Activated CD8-positive, alpha-beta T cell treated with anti-CD3 and anti-CD28 coated beads for 36 hours (primary cell): ENCODE data around the gene DENND5B. TPM values are rescaled to one million over a fixed set of nuclear protein-coding genes. Genes with fewer than 3 reads are reported as not detected.

Experiments used
- ATAC-seq: fragments of 200-7000 bp; cut with Tn5 transposase; one replicate; pipeline ENCODE4 v1.10.0; 2021; ENCODE audit warnings: mild to moderate bottlenecking, moderate library complexity
- CTCF ChIA-PET: fragments of 350-600 bp; sonication (Branson Sonifier 250); formaldehyde crosslinking; loops from one replicate; lab custom pipeline; 2021; ENCODE audit warnings: antibody characterized with exemption; lab: Charles Lee
- POLR2A ChIA-PET: fragments of 350-600 bp; sonication (Branson Sonifier 250); formaldehyde crosslinking; loops from one replicate; lab custom pipeline; 2021; ENCODE audit warnings: antibody characterized with exemption; lab: Charles Lee
- DNase-seq: peaks from one replicate; pipeline ENCODE4 v3.0.0-alpha.2; 2020
- H3K27ac Mint-ChIP-seq: one replicate; pipeline ENCODE4 v1.8.0; 2021; ENCODE audit warnings: mild to moderate bottlenecking, mixed read lengths
- H3K27me3 Mint-ChIP-seq: one replicate; pipeline ENCODE4 v1.8.0; 2021; ENCODE audit warnings: mixed read lengths
- H3K36me3 Mint-ChIP-seq: one replicate; pipeline ENCODE4 v1.8.0; 2021; ENCODE audit warnings: low read depth, mixed read lengths
- H3K4me1 Mint-ChIP-seq: one replicate; pipeline ENCODE4 v1.8.0; 2021; ENCODE audit warnings: low read depth, mixed read lengths
- H3K4me3 Mint-ChIP-seq: one replicate; pipeline ENCODE4 v1.8.0; 2021; ENCODE audit warnings: mild to moderate bottlenecking, moderate library complexity, mixed read lengths
- H3K9me3 Mint-ChIP-seq: one replicate; pipeline ENCODE4 v1.8.0; 2021; ENCODE audit warnings: mixed read lengths
- intact Hi-C: fragments of 100-400 bp; cut with micrococcal nuclease; formaldehyde crosslinking; loops from one replicate; pipeline ENCODE4 v1.10.0; 2022
- total RNA-seq, 2 experiments: library from RNA; stranded (reverse); gene quantifications; one replicate each; pipeline ENCODE4 v1.2.3, GENCODE V29; 2021
- TF ChIP-seq, protein P1 (sequence below): fragments of 200-600 bp; IDR thresholded peaks from one replicate; pipeline ENCODE4 v1.8.0; 2022; ENCODE audit warnings: antibody characterized with exemption, mild to moderate bottlenecking

The DENND5B gene
- total RNA-seq, 2 experiments from 2014 or later = 0.31 to 0.43 TPM

DNA sequence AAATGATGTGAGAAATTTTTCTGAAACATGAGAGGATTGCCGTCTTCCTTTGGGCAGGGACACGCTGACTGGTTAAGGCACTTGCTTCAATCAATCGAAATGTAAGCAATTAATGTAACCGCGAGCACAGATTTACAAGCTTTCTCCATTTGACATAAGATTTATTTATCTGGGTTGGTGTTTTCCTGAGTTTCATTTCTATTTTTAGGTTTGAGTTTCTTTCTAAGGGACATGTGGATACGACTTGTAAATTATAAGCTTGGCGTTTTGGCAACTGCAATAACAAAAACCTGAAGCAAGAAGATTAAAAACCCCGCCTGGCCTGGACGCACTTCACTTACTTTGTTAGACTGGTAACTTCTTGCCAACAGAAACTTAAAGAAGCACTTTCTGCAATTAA, 244.7 kb downstream of the DENND5B start:
- DNase-seq (no peak), ATAC-seq (no peak)
- TF ChIP-seq, protein P1, sequence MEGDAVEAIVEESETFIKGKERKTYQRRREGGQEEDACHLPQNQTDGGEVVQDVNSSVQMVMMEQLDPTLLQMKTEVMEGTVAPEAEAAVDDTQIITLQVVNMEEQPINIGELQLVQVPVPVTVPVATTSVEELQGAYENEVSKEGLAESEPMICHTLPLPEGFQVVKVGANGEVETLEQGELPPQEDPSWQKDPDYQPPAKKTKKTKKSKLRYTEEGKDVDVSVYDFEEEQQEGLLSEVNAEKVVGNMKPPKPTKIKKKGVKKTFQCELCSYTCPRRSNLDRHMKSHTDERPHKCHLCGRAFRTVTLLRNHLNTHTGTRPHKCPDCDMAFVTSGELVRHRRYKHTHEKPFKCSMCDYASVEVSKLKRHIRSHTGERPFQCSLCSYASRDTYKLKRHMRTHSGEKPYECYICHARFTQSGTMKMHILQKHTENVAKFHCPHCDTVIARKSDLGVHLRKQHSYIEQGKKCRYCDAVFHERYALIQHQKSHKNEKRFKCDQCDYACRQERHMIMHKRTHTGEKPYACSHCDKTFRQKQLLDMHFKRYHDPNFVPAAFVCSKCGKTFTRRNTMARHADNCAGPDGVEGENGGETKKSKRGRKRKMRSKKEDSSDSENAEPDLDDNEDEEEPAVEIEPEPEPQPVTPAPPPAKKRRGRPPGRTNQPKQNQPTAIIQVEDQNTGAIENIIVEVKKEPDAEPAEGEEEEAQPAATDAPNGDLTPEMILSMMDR = no peak
- ChIA-PET CTCF (no interaction called here), POLR2A (no interaction called here)
- no peaks in the 10 kb centered on the region for H3K9me3 Mint-ChIP-seq
- H3K36me3 Mint-ChIP-seq = no peaks in the 10 kb centered on the region
- intact Hi-C loops = no loop called here
- no peak overlapping the region for H3K27ac Mint-ChIP-seq
- H3K27me3 Mint-ChIP-seq = peaks cover 2% of the 10 kb centered on the region
- H3K4me3 Mint-ChIP-seq = no peak overlapping the region
- no peaks in the 10 kb centered on the region for H3K4me1 Mint-ChIP-seq

DNA sequence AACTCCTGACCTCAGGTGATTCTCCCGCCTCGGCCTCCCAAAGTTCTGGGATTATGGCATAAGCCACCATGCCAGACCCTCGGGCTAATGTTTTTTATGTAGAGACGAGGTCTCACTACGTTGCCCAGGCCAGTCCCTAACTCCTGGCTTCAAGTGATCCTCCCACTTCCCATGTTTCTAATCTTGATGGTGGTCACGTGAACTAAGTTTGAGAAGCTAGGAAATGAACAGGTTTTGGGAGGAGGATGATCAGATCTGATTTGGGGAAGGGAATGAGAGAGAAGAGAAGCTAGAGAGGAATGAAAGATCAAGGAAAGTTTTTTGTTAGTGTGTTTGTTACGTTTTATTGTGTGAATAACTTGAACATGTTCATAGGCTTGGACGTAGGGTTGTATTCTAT, 247.8 kb downstream of the DENND5B start:
- intact Hi-C loops = no loop called here
- CTCF ChIA-PET = no interaction called here
- Mint-ChIP-seq H3K27ac (no peak overlapping the region), H3K27me3 (peaks cover 2% of the 10 kb centered on the region), H3K9me3 (no peaks in the 10 kb centered on the region), H3K4me3 (no peak overlapping the region), H3K4me1 (no peaks in the 10 kb centered on the region), H3K36me3 (no peaks in the 10 kb centered on the region)
- POLR2A ChIA-PET = no interaction called here
- DNase-seq (no peak), ATAC-seq (no peak)
- TF ChIP-seq, protein P1 = no peak

GRCh38 chr12:31342286-31342685, 248.7 kb downstream of the DENND5B start:
- CTCF ChIA-PET = no interaction called here
- no peaks in the 10 kb centered on the region for H3K27me3 Mint-ChIP-seq

DNA sequence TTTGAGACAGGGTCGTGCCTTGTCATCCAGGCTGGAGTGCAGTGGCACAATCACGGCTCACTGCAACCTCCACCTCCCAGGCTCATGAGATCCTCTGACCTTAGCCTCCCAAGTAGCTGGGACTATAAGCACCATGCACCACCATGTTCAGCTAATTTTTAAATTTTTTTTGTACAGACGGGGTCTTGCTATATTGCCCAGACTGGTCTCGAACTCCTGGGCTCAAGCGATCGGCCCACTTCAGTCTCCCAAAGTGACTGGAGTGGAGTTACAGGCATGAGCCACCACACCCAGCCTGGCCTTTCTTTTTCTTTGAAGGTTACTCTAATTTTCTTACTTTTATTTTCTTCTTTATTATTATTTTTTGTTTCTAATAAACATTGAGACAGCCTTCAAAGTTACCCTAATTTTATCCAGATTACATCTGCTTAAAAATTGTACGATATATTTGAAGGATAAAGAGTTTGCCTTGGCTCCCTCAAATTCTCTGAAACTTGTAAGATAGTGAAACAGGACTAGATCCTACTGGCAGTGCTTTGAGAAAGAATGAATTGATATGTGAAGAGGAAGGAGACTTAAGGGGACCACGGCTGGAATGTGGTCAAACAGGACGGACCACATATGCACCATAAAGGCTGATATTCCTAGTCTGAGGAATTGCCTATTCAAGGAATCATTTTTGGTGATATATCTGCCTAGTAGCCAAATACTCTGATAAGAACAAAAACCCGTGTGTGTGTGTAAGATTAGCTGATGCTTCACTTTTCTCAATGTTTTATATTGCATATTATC, 250.9 kb downstream of the DENND5B start:
- TF ChIP-seq, protein P1 = no peak
- ATAC-seq (no peak), DNase-seq (no peak)
- ChIA-PET CTCF (no interaction called here), POLR2A (no interaction called here)
- no peaks in the 10 kb centered on the region for H3K27me3 Mint-ChIP-seq
- intact Hi-C loops = no loop called here
- H3K4me1 Mint-ChIP-seq = no peaks in the 10 kb centered on the region
- no peak overlapping the region for H3K27ac Mint-ChIP-seq
- H3K9me3 Mint-ChIP-seq = no peaks in the 10 kb centered on the region
- no peak overlapping the region for H3K4me3 Mint-ChIP-seq
- no peaks in the 10 kb centered on the region for H3K36me3 Mint-ChIP-seq

More at GRCh38 chr12:31342286-31342685, 248.7 kb downstream of the DENND5B start:
- H3K4me1 Mint-ChIP-seq = no peaks in the 10 kb centered on the region
- H3K27ac Mint-ChIP-seq = no peak overlapping the region
- TF ChIP-seq, protein P1 = no peak
- ATAC-seq (no peak), DNase-seq (no peak)
- POLR2A ChIA-PET = no interaction called here
- H3K4me3 Mint-ChIP-seq = no peak overlapping the region
- H3K9me3 Mint-ChIP-seq = no peaks in the 10 kb centered on the region
- H3K36me3 Mint-ChIP-seq = no peaks in the 10 kb centered on the region
- intact Hi-C loops = no loop called here

DNA sequence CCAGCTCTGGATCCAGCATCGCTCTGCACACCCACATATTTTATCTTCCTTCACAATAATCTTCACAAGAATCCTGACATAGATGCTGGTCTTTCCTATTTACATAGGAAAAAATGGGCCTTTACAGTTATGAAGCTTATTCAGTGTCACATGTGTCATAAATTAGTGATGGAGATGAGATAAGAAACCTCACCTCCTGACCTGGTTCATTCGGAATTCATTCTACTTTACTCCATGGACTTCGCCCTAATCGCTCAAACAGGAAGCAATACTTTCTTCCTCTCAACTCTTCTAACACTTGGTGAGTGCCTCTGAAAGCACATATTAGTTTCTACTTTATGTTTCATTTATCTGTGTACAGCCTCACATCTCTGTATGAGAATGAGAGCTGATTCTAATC, 253.0 kb downstream of the DENND5B start:
- CTCF ChIA-PET = interaction anchor here (1.3 kb wide), 1 partner anchor 298 kb away, joined by 3 read pairs; no protein-coding TSS in a partner anchor
- no peak for ATAC-seq
- no peaks in the 10 kb centered on the region for H3K4me1 Mint-ChIP-seq
- H3K9me3 Mint-ChIP-seq = no peaks in the 10 kb centered on the region
- H3K27me3 Mint-ChIP-seq = no peaks in the 10 kb centered on the region
- no peak overlapping the region for H3K27ac Mint-ChIP-seq
- no peaks in the 10 kb centered on the region for H3K36me3 Mint-ChIP-seq
- POLR2A ChIA-PET = no interaction called here
- TF ChIP-seq, protein P1 = no peak
- no peak for DNase-seq
- no peak overlapping the region for H3K4me3 Mint-ChIP-seq
- intact Hi-C loops = no loop called here
